T-cell (primary cell): ENCODE data around the gene CACNA1E. TPM values are rescaled to one million over a fixed set of nuclear protein-coding genes. Genes with fewer than 3 reads are reported as not detected.

ENCODE experiments used
- ATAC-seq, 4 experiments: fragments of 200-7000 bp in 3 of 4; fragments of 150-1000 bp in 1 of 4; cut with Tn5 transposase; replicated peaks in 1 of 4; 1 replicate in 3 of 4; 2 replicates in 1 of 4; pipeline ENCODE4 v1.10.0; 2021; ENCODE audit warnings: moderate library complexity in 3 of 4, mild to moderate bottlenecking in 2 of 4, moderate number of reproducible peaks in 1 of 4
- CTCF ChIA-PET, 2 donors: fragments of 300-600 bp; sonication (Branson Sonifier 250); formaldehyde crosslinking; loops; one replicate each; lab custom pipeline; 2022; ENCODE audit warnings: antibody characterized with exemption in 2 of 2; lab: Charles Lee
- POLR2A ChIA-PET, 2 donors: fragments of 300-600 bp; sonication (Branson Sonifier 250); formaldehyde crosslinking; loops; one replicate each; lab custom pipeline; 2022; ENCODE audit warnings: antibody characterized with exemption in 2 of 2; lab: Charles Lee
- DNase-seq, 35 experiments: peaks; one replicate each; pipeline versions ENCODE4 v3.0.0 to v3.0.0-alpha.2; 2013 to 2023
- H3K27ac ChIP-seq: one replicate; pipeline ENCODE4 v1.5.1; 2013; ENCODE audit warnings: low read length
- H3K27me3 ChIP-seq, 2 experiments: replicated peaks in 1 of 2; 1 replicate in 1 of 2; 2 replicates in 1 of 2; pipeline versions ENCODE4 v1.6.1 to v1.7.0; 2013; ENCODE audit warnings: low read length in 1 of 2, mixed read lengths in 1 of 2; ENCODE audit not compliant: control insufficient read depth in 2 of 2, insufficient read depth in 2 of 2; ENCODE audit errors: extremely low read depth in 1 of 2
- H3K36me3 ChIP-seq, 2 donors: 1 replicate in 1 of 2; 2 replicates in 1 of 2; pipeline versions ENCODE4 v1.6.1 to v1.7.0; 2013; ENCODE audit warnings: low read length in 1 of 2; ENCODE audit not compliant: control insufficient read depth in 2 of 2, insufficient read depth in 1 of 2; ENCODE audit errors: extremely low read depth in 1 of 2
- H3K4me1 ChIP-seq, 2 experiments: 1 replicate in 1 of 2; 2 replicates in 1 of 2; pipeline versions ENCODE4 v1.6.1 to v1.7.0; 2013; ENCODE audit warnings: low read length in 2 of 2, mixed read lengths in 1 of 2; ENCODE audit not compliant: insufficient read depth in 2 of 2, control insufficient read depth in 1 of 2; ENCODE audit errors: extremely low read depth in 1 of 2
- H3K4me3 ChIP-seq, 2 donors: 1 replicate in 1 of 2; 2 replicates in 1 of 2; pipeline versions ENCODE4 v1.5.1 to v1.7.0; 2013; ENCODE audit warnings: mild to moderate bottlenecking in 2 of 2, low read length in 1 of 2, moderate library complexity in 1 of 2; ENCODE audit not compliant: control insufficient read depth in 1 of 2; ENCODE audit errors: extremely low read depth in 1 of 2
- H3K9me3 ChIP-seq: 2 replicates; pipeline ENCODE4 v1.7.0; 2013
- H3K27ac Mint-ChIP-seq, 2 donors: one replicate each; pipeline ENCODE4 v1.8.0; 2020 to 2021; ENCODE audit warnings: mild to moderate bottlenecking in 2 of 2, mixed read lengths in 2 of 2
- H3K27me3 Mint-ChIP-seq, 2 donors: one replicate each; pipeline ENCODE4 v1.8.0; 2021 to 2022; ENCODE audit warnings: mixed read lengths in 2 of 2
- H3K36me3 Mint-ChIP-seq: one replicate; pipeline ENCODE4 v1.8.0; 2021; ENCODE audit warnings: mixed read lengths
- H3K4me1 Mint-ChIP-seq, 3 donors: one replicate each; pipeline ENCODE4 v1.8.0; 2020 to 2022; ENCODE audit warnings: mixed read lengths in 3 of 3, mild to moderate bottlenecking in 1 of 3
- H3K4me3 Mint-ChIP-seq, 3 donors: one replicate each; pipeline ENCODE4 v1.8.0; 2020 to 2022; ENCODE audit warnings: mild to moderate bottlenecking in 3 of 3, mixed read lengths in 3 of 3, moderate library complexity in 3 of 3
- H3K9me3 Mint-ChIP-seq, 3 donors: one replicate each; pipeline ENCODE4 v1.8.0; 2020 to 2022; ENCODE audit warnings: mixed read lengths in 3 of 3
- WGBS: methylation state at CpG from one replicate; pipeline ENCODE4 v1.1.5; 2013; ENCODE audit warnings: missing lambda C conversion rate; ENCODE audit not compliant: insufficient coverage; 5-methylcytosine and 5-hydroxymethylcytosine counted together
- total RNA-seq, 35 experiments: library from RNA in 6 of 35; stranded (reverse) in 6 of 35; fragments of 120-200 nt in 1 of 35; gene quantifications; one replicate each; pipeline versions ENCODE4 v1.2.1 to v1.2.4 and lab custom pipeline; 2013 to 2026

Gene CACNA1E
- total RNA-seq, 5 donors from 2014 or later (not counting 1 experiment from before 2014, with no cell fraction given) = 0.03 to 0.10 (median 0.03) TPM; not detected in 2

DNA sequence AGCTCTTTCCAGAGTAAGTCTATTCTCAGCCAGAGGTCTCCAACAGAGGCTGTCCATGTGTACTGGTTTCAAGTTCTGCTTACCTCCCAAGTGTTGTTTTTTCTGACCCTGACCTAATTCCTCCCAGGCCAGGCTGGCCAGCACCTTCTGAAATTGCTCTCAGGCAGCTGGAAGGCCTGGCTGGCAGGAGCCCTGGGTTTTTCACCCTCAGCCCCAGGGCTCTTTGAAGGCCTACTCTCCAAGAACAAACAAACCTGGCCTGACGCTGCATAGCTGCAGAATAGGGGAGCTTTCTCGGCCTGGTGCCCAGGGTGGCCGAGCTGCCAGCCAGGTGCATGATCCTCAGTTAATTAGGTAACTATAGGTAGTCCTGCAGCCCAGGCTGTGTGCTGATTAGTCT, 147.5 kb downstream of the CACNA1E start:
- POLR2A ChIA-PET = no interaction called here
- Histone ChIP-seq H3K36me3 (no peaks in the 10 kb centered on the region), H3K27me3 (peaks cover 0 to 8% of the 10 kb centered on the region in 2 experiments), H3K9me3 (no peaks in the 10 kb centered on the region), H3K4me3 (no peak overlapping the region), H3K4me1 (no peaks in the 10 kb centered on the region), H3K27ac (no peak overlapping the region)
- H3K27ac Mint-ChIP-seq = no peak overlapping the region
- no peaks in the 10 kb centered on the region for H3K9me3 Mint-ChIP-seq
- no peak overlapping the region for H3K4me3 Mint-ChIP-seq
- CTCF ChIA-PET = no interaction called here
- 50% methylated on average over 3 of the region's 3 CpGs for WGBS
- H3K36me3 Mint-ChIP-seq = no peaks in the 10 kb centered on the region
- no peaks in the 10 kb centered on the region for H3K4me1 Mint-ChIP-seq
- ATAC-seq = no peak
- DNase-seq = no peak
- H3K27me3 Mint-ChIP-seq = peaks cover 11 to 14% of the 10 kb centered on the region in 2 donors

DNA sequence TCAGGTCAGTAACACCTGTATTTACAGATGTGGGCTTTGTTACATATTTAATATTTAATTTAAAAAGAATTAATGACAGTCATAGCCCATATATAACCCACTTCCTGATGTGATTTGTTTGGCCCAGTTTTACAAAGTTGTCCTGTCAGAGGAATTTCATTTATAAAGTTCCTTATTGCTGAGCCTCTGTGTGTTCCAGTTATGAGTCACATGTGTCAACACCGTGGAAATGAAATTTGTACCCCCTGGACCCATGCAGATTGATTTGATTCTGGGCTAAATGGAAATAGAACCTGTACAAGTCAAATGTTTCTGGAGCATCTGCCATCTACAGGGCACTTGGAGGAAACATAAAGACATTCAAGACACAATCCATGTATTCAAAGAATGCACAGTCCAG, 149.2 kb downstream of the CACNA1E start:
- H3K27me3 Mint-ChIP-seq = peaks cover 10 to 14% of the 10 kb centered on the region in 2 donors
- H3K4me3 ChIP-seq = no peak overlapping the region
- no peaks in the 10 kb centered on the region for H3K9me3 Mint-ChIP-seq
- ChIA-PET POLR2A (no interaction called here), CTCF (no interaction called here)
- peaks cover 0 to 8% of the 10 kb centered on the region in 2 experiments for H3K27me3 ChIP-seq
- 83% methylated on average over 1 of the region's 1 CpG for WGBS
- no peaks in the 10 kb centered on the region for H3K4me1 ChIP-seq
- no peak overlapping the region for H3K27ac Mint-ChIP-seq
- H3K27ac ChIP-seq = no peak overlapping the region
- no peaks in the 10 kb centered on the region for H3K36me3 Mint-ChIP-seq
- H3K36me3 ChIP-seq = no peaks in the 10 kb centered on the region
- no peak overlapping the region for H3K4me3 Mint-ChIP-seq
- no peaks in the 10 kb centered on the region for H3K9me3 ChIP-seq
- no peaks in the 10 kb centered on the region for H3K4me1 Mint-ChIP-seq
- ATAC-seq (no peak), DNase-seq (no peak)

DNA sequence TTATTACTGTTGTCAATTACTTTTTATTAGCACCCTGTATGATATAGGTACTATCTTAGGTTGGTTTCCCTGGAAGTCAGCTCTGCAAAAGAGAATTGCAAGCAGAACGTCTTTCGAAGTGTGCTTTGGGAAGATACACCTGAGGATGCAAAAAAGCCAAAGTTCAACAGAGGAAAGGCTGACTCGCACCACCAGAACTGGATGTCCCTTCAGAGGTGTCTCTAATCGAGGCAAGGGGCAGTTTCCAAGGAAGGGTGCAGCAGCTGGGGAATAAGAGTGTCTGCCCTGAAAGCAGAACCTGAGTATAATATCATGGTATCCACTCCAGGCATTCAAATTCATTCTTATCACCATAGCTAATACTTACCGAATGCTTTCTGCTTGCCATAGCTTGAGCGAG, 149.6 kb downstream of the CACNA1E start:
- Histone ChIP-seq H3K27me3 (peaks cover 0 to 8% of the 10 kb centered on the region in 2 experiments), H3K27ac (no peak overlapping the region), H3K4me1 (no peaks in the 10 kb centered on the region), H3K36me3 (no peaks in the 10 kb centered on the region), H3K4me3 (no peak overlapping the region), H3K9me3 (no peaks in the 10 kb centered on the region)
- no peak overlapping the region for H3K27ac Mint-ChIP-seq
- peaks cover 15 to 18% of the 10 kb centered on the region in 2 donors for H3K27me3 Mint-ChIP-seq
- DNase-seq = no peak
- 95% methylated on average over 3 of the region's 6 CpGs for WGBS
- H3K4me1 Mint-ChIP-seq = no peaks in the 10 kb centered on the region
- no peaks in the 10 kb centered on the region for H3K36me3 Mint-ChIP-seq
- H3K9me3 Mint-ChIP-seq = no peaks in the 10 kb centered on the region
- ATAC-seq = no peak
- CTCF ChIA-PET = no interaction called here
- H3K4me3 Mint-ChIP-seq = no peak overlapping the region
- POLR2A ChIA-PET = no interaction called here

DNA sequence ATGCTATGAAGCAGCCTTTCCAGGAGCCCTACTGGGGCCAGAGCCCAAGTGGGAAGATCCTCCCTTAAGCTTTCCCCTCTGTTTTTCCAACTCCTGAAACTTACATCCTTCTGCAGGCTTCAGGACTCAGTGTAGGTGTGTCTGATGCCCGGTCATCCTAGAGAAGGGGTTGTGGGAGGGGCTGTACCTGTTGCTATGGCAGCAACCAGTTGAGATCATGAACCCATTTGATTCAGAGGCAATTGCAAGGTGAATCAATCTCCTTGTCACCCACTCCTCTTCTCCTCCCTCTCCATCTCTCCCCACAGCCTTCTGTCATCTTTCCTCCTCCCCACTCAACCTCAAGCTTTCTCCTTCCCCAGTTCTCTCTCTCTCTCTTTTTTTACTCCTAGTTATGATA, 151.8 kb downstream of the CACNA1E start:
- no peak for DNase-seq
- H3K4me3 Mint-ChIP-seq = no peak overlapping the region
- no peak overlapping the region for H3K27ac ChIP-seq

DNA sequence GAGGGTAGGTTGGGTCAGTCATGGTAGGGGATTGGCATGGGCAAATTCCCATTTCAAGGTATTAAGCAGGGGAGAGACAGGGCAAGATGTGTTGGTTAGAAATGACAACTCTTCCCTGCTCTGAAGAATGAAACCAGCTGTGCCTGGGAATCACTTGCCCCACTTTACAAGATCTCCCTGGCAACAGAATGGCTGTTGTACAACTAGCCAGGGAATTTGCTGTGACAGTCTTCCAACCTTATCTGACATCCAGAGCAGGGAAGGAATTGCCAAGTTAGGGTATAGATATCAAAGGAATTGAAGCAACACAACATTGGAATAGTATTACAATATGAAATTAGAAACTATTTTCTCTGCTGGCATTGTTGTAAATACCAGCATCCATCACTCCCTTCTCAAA, 154.7 kb downstream of the CACNA1E start:
- Mint-ChIP-seq H3K4me3 (no peak overlapping the region), H3K27me3 (peaks cover 21 to 26% of the 10 kb centered on the region in 2 donors), H3K36me3 (no peaks in the 10 kb centered on the region), H3K4me1 (no peaks in the 10 kb centered on the region), H3K27ac (no peak overlapping the region), H3K9me3 (peaks cover 0 to 4% (median 0%) of the 10 kb centered on the region in 3 donors)
- Histone ChIP-seq H3K36me3 (no peaks in the 10 kb centered on the region), H3K27me3 (peaks cover 0 to 6% of the 10 kb centered on the region in 2 experiments), H3K4me3 (no peak overlapping the region), H3K4me1 (no peaks in the 10 kb centered on the region), H3K27ac (no peak overlapping the region), H3K9me3 (no peaks in the 10 kb centered on the region)
- CTCF ChIA-PET = no interaction called here
- ATAC-seq (no peak), DNase-seq (no peak)
- POLR2A ChIA-PET = no interaction called here

More for the DNA sequence above, 151.8 kb downstream of the CACNA1E start:
- ATAC-seq = no peak
- WGBS = no CpG with 5 or more reads among the region's 1 CpG
- no peaks in the 10 kb centered on the region for H3K36me3 ChIP-seq
- no peaks in the 10 kb centered on the region for H3K9me3 ChIP-seq
- CTCF ChIA-PET = no interaction called here
- no peaks in the 10 kb centered on the region for H3K4me1 ChIP-seq
- H3K4me3 ChIP-seq = no peak overlapping the region
- Mint-ChIP-seq H3K27ac (no peak overlapping the region), H3K4me1 (no peaks in the 10 kb centered on the region), H3K9me3 (peaks cover 0 to 4% (median 0%) of the 10 kb centered on the region in 3 donors), H3K36me3 (no peaks in the 10 kb centered on the region), H3K27me3 (peaks cover 19 to 20% of the 10 kb centered on the region in 2 donors)
- POLR2A ChIA-PET = no interaction called here
- peaks cover 0 to 8% of the 10 kb centered on the region in 2 experiments for H3K27me3 ChIP-seq

DNA sequence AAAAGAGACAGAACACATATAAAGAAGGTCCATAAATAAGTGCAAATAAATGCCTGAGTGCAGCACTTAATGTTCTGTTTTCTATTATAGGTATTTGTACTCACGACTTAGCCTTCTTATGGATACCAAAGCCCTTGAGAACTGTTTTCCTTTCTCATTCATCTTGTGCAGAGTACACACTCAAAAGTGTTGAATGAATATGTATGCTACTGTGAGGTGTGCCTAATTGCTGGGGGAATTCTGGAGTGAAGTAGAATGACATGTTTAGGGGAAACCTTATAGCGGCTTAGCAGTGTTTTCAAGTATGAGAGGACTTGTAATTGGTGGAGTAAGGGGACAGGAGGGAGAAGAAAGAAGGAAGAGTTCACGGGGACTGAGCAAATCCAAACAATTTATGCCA, 157.6 kb downstream of the CACNA1E start:
- Histone ChIP-seq H3K27ac (no peak overlapping the region), H3K36me3 (no peaks in the 10 kb centered on the region), H3K4me3 (no peak overlapping the region), H3K9me3 (no peaks in the 10 kb centered on the region), H3K4me1 (no peaks in the 10 kb centered on the region), H3K27me3 (peaks cover 0 to 16% of the 10 kb centered on the region in 2 experiments)
- ATAC-seq (no peak), DNase-seq (no peak)
- POLR2A ChIA-PET = no interaction called here
- CTCF ChIA-PET = no interaction called here
- Mint-ChIP-seq H3K27me3 (peaks cover 29 to 42% of the 10 kb centered on the region in 2 donors), H3K36me3 (no peaks in the 10 kb centered on the region), H3K4me3 (no peak overlapping the region), H3K27ac (no peak overlapping the region), H3K4me1 (no peaks in the 10 kb centered on the region), H3K9me3 (peaks cover 0 to 4% (median 0%) of the 10 kb centered on the region in 3 donors)
- WGBS = no CpG with 5 or more reads among the region's 3 CpGs

DNA sequence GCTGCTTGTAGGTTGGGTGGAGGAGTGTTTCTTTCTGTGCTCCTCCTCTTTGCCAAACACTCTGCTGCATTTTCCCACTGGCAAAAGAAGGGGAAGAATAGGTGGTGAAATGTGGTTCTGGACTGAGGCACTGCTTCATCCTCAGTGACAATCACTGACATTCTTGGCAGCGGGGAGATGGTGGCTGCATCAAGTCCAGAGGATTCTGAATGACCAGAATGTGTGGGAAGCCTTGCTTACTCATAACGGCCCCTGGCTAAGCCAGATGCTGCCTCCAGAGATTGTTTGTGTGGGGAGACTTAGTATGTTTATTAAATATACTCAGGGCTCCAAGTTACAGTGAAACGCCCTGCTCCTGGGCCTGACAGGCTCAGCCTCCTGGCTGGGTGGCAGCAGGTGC, 160.3 kb downstream of the CACNA1E start:
- ATAC-seq = no peak
- Histone ChIP-seq H3K36me3 (no peaks in the 10 kb centered on the region), H3K4me3 (no peak overlapping the region), H3K9me3 (no peaks in the 10 kb centered on the region), H3K4me1 (no peaks in the 10 kb centered on the region), H3K27ac (no peak overlapping the region), H3K27me3 (peaks cover 0 to 29% of the 10 kb centered on the region in 2 experiments)
- H3K27ac Mint-ChIP-seq = no peak overlapping the region
- POLR2A ChIA-PET = no interaction called here
- peaks cover 26 to 34% of the 10 kb centered on the region in 2 donors for H3K27me3 Mint-ChIP-seq
- no peak for DNase-seq
- H3K4me1 Mint-ChIP-seq = no peaks in the 10 kb centered on the region
- H3K4me3 Mint-ChIP-seq = no peak overlapping the region
- no peaks in the 10 kb centered on the region for H3K36me3 Mint-ChIP-seq
- H3K9me3 Mint-ChIP-seq = peaks cover 0 to 4% (median 0%) of the 10 kb centered on the region in 3 donors
- WGBS = 64% methylated on average over 2 of the region's 3 CpGs
- CTCF ChIA-PET = no interaction called here
